ENCODE data around the gene HSP90AA1. TPM values are rescaled to one million over a fixed set of nuclear protein-coding genes. Genes with fewer than 3 reads are reported as not detected.

Gene HSP90AA1
- total and polyA plus RNA-seq, 2 of the 8 experiments (the other 6 are each of a cell fraction or from before 2014, with no cell fraction given) = 339 to 878 TPM

DNA sequence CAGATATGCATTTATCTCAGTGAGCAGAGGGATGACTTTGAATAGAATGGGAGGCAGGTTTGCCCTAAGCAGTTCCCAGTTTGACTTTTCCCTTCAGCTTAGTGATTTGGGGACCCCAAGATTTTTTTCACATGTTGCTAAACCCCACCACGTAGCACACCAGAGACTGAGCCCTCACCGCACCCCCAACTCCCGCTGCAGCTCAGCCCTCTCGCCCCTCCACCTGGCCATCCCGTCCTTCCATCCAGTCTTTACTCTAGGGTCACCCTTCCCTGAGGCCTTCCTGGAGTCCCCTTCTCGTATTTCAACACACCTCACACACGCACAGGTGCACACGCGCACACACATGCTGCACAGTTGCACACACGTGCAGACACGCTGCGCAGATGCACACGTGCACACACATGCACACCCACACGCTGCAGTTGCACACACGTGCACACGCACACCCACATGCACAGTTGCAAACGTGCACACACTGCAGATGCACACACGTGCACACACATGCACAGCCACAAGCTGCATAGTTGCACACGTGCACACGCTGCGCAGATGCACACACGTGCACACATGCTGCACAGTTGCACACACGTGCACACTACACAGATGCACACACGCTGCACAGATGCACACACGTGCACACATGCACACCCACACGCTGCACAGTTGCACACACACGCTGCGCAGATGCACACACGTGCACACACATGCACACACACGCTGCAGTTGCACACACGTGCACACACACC lies 30.0 kb downstream of the HSP90AA1 start (continued):
- TF ChIP-seq, protein P1, sequence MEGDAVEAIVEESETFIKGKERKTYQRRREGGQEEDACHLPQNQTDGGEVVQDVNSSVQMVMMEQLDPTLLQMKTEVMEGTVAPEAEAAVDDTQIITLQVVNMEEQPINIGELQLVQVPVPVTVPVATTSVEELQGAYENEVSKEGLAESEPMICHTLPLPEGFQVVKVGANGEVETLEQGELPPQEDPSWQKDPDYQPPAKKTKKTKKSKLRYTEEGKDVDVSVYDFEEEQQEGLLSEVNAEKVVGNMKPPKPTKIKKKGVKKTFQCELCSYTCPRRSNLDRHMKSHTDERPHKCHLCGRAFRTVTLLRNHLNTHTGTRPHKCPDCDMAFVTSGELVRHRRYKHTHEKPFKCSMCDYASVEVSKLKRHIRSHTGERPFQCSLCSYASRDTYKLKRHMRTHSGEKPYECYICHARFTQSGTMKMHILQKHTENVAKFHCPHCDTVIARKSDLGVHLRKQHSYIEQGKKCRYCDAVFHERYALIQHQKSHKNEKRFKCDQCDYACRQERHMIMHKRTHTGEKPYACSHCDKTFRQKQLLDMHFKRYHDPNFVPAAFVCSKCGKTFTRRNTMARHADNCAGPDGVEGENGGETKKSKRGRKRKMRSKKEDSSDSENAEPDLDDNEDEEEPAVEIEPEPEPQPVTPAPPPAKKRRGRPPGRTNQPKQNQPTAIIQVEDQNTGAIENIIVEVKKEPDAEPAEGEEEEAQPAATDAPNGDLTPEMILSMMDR (IDR thresholded peaks at IDR 0.05; ENCODE audit: control extremely low read depth in 1 of 3, insufficient read depth in 1 of 3, low read depth in 1 of 3, low read length in 3 of 3) = no peak

Data from H1 (cell line).